ENCODE results near the gene VWA3A.
"Not testable (repeated sequence)": the region's sequence is repeated elsewhere in the genome, so short reads cannot be mapped to it uniquely, and the experiment has no call there.

VWA3A gene

DNA sequence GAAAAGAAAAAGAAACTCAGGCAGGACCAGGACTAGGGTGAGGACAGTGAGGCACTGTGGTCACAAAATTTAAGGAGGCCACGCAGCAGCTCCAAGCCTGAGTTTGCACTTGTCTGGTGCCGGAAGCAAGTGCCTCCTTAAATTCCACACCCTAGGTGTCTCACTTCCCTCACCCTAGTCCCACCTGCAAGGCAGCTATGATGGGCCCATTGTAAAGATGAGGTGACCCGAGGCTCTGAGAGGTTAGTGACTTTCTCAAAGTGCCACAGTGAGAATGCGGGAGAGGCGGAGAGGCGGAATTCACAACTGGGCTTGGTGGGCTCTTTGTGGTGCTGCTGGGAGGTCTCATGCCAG is 92.3 kb downstream of the VWA3A start:
- DNase-seq, result no peak

DNA sequence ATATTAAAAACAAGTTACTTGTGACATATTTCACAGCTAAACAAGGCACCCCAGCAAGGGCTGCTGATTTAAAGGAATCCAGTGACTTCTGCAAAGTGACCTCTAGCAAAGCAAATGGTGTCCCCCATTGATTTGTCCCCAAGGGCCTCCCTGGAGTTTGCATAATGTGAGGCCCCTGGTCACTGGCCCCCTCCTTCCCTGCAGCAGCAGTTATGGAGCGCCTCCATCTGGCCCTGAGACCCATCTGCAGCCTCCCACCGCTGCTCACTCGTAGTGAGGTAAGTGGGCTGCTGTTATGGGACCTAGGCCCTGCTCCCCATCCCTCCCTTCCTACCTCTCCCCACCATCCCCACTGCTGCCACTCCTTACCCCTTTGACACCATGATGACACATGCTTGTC is 94.2 kb downstream of the VWA3A start:
- DNase-seq, result no peak

DNA sequence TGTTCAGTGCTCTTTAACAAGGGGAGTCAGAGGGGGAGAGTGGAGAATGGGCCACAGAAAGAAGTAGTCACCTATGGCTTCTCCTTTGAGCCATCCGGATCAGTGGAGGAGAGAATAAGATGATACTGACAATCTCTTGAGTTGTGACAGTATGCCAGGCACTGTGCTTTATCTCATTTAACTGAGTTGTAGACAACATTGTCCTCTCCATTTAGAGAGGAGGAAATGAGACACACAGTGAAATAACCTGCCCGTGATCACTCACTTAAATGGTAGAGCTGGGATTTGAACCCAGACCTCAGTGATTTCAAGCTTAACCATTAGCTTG is 95.9 kb downstream of the VWA3A start:
- DNase-seq, result no peak

- peak; percentile 71 to 73 for DNase-seq
Measured at GRCh38 chr16:22188595-22189442, 96.5 kb downstream of the VWA3A start.

GRCh38 chr16:22189473-22190080 is 97.2 kb downstream of the VWA3A start:
- peak; percentile 10 to 18 for DNase-seq

DNA sequence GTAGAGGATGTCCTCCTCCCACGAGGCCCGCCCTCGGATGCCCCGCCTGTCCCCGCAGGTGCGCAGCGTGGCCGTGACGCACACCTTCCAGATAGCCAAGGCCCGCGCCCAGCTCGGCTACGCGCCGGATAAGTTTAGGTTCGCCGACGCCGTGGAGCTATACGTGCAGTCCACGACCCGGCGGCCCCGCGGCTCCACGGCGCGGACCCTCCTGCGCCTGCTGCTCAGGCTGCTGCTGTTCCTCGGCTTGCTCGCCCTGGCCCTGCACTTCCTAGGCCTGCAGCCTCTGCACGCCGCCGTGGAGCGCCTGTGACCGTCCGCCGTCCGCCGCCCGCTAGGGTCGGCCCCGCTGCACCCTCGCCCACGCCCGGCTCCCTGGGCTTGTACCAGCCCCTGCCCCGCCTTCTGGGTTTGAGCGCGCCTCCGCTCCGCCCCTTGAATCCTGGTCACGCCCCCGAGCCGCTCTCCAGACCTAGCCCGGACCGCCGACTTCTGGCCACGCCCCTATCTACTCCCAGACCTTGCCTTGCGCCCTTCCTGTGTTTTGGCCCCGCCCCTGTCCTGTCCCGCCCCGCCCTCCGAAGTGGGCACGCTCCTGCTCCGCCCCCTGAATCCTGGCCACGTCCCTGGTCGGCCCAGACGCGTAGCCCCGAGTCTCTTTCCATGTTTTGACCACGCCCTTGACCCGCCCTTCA is 97.9 kb downstream of the VWA3A start:
- DNase-seq, result peak; percentile 99

GRCh38 chr16:22190776-22191531 is 98.6 kb downstream of the VWA3A start:
- peak; percentile 94 to 99 for DNase-seq

- DNase-seq, result no peak
Measured at GRCh38 chr16:22191532-22192260, 99.4 kb downstream of the VWA3A start.

DNA sequence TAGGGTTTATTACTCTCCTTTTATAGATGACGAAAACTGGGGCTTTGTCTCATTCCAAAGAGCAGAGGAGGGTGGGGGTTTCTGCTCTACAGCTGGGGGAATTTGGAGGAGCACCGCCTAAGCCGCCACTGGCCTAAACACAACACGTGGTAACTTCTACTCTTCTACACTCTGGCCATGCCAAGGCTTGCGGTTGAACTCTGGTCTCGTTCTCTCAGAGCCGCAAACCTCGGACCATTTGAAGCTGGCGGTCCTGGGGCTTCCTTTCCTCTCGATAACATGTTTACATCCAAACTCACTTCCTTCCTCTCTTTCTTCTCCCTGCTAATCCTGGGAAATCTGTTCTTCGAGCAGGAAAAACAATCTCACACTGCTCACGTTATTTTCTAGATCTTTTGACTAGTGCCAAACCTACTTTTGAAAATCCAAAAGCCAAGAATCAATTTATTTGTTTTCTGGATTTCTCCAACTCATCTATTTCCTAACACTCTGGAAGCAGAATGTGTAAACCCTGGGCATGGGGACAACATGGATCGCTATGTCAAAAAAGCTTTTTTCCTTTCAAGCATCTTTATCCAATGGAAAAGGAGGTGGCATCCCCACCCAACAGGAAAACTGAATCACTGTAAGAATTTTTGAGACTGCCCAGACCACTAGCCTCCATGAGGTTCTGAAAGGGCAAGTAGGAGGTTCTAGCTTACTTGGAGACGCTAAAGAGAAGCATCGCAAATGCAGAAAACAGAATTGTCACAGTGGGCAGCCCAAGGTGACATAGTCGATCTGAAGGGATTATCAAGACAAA is 100.1 kb downstream of the VWA3A start:
- DNase-seq, result peak; percentile 75 to 82

GRCh38 chr16:22193063-22193411 is 100.7 kb downstream of the VWA3A start:
- no peak for DNase-seq

GRCh38 chr16:22194707-22195444 is 102.5 kb downstream of the VWA3A start:
- no peak for DNase-seq

DNA sequence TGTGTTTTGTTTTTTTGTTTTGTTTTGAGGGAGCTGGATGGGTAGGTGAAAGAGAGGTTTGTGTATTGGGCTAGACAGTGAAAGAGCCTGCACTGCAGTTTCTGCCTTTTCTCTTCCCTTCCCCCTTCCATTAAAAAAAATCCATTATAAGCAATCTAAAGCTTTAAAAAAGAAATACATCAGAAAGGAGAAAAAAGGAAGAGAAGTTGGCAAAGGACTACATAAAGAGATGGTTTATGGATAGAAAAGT is 103.0 kb downstream of the VWA3A start:
- no peak for DNase-seq

- peak; percentile 73 to 81 for DNase-seq
Measured at GRCh38 chr16:22195695-22196558, 103.6 kb downstream of the VWA3A start.

DNA sequence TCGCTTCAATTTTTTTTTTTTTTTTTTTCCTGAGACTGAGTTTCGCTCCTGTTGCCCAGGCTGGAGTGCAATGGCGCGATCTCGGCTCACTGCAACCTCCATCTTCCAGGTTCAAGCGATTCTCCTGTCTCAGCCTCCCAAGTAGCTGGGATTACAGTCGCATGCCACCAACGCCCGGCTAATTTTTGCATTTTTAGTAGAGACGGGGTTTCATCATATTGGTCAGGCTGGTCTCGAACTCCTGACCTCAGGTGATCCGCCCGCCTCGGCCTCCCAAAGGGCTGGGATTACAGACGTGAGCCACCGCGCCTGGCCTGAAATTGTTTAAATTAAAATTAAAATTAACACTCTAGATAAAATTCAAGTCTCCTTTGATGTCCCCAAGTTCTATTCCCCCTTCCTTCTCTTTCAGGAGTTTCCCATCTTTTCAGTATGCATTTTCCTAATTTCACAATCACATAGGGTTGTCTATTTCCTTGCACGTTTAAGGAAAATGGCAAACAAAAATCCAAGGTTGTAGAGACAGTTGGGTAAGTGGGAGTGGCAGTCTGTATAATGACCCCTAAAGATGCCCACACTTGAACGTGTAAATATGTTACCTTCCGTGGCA is 104.3 kb downstream of the VWA3A start:
- not testable (repeated sequence) for DNase-seq

DNA sequence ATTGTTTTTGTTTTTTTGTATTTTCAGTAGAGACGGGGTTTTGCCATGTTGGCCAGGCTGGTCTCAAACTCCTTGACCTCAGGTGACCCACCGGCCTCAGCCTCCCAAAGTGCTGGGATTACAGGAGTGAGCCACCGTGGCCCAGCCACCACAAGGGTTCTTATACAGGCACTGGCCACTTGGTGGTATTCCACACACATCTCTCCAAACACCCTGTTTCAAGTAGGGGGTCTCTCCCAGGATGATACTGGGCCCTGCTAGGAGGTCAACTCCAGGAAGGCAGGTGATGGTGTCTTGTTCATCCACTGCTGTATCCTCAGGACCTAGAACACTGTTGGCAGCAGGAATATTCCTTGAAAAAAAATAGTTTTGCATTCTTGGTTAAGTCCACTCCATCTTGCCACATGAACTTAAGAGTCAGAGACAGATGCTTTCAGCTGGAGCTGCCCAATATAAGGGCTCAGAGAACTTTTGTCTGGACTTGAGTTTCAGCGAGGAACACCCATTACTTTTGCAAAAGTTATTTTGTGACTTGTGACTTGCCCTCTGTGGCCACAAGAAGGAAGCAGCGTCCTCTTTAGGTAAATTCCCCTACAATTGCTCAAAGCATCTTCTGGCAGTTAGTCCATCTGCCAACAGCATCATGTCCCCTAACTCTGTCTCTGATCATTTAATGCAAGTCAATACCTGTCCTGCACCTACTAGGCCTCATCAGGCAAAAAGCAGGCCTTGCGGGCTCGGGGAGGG is 106.4 kb downstream of the VWA3A start:
- peak; percentile 38 to 40 for DNase-seq

DNA sequence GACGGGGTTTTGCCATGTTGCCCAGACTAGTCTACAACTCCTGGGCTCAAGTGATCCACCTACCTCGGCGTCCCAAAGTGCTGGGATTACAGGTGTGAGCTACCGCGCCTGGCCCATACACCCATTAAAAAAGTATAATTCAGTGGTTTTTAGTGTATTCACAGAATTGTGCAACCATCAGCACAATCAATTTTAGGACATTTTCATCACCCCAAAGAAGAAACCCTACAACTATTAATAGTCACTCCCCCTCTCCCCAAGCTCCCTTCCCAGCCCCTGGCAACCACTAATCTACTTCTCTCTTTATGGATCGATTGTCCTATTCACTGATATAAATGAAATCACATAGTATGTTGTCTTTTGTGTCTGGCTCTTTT is 109.9 kb downstream of the VWA3A start:
- DNase-seq, result no peak

GRCh38 chr16:22203091-22203490 is 110.8 kb downstream of the VWA3A start:
- no peak for DNase-seq

GRCh38 chr16:22204091-22204655 is 111.8 kb downstream of the VWA3A start:
- DNase-seq, result no peak

DNA sequence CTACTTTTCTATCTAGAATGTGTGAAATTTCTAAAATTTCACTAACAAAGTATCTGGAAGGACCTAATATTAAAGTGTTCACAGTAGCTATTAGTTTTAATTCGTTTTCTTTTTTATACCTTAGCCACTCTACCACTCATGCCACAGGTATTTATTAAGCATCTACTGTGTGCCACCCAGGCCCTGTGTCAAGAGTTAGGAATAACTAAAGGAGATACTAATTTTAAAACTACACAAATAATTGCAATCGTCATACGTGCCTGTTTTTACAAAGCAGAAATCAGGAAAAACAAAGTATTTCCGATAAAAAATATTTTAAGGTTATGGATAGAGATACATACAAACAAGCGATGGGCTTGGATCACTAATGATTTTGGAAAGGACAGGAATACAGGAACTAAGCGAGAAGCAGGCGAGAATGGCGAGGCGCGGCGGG is 113.3 kb downstream of the VWA3A start:
- DNase-seq, result no peak
